ENCODE results near the gene SH3BP1. TPM values are rescaled to one million over a fixed set of nuclear protein-coding genes. Genes with fewer than 3 reads are reported as not detected.

Gene SH3BP1
- total and polyA plus RNA-seq, 2 of the 4 experiments (the other 2 are of a cell fraction), result 8.8 to 33.3 TPM

GRCh38 chr22:37684803-37685615 lies 45.5 kb downstream of the SH3BP1 start:
- Histone ChIP-seq H3K4me3 (ENCODE audit: insufficient read depth, low read depth, low read length) (no peak overlapping the region), H2BK120ac (ENCODE audit: low read depth, low read length) (no peak overlapping the region), H3K18ac (ENCODE audit: low read depth, low read length) (no peak overlapping the region), H3K4me2 (ENCODE audit: low read depth, low read length) (no peak overlapping the region), H4K5ac (ENCODE audit: low read depth, low read length) (no peak overlapping the region), H3K4ac (ENCODE audit: low read depth, low read length) (no peak overlapping the region), H4K91ac (ENCODE audit: insufficient read depth, low read depth, low read length) (no peak overlapping the region), H4K8ac (ENCODE audit: low read depth in 2 of 2, low read length in 2 of 2) (peak overlapping the region in 1 of 2 experiments; percentile 97; a peak in 2 of 4 replicates), H3K23ac (ENCODE audit: low read depth, low read length) (no peak overlapping the region), H2AK5ac (ENCODE audit: low read depth, low read length) (peak overlapping the region; percentile 14; the same call in 1 of the 2 replicates), H3K56ac (ENCODE audit: extremely low read depth, insufficient read depth, low read length) (no peak overlapping the region), H3K27ac (ENCODE audit: insufficient read depth, low read length) (no peak overlapping the region), H4K20me1 (ENCODE audit: insufficient read depth, low read length) (peaks cover 18% of the 10 kb centered on the region), H2AK9ac (replicated peaks; ENCODE audit: low read depth, low read length, poor library complexity) (peak overlapping the region; percentile 66), H3K9me3 (ENCODE audit: control insufficient read depth, insufficient read depth, low read length) (no peaks in the 10 kb centered on the region), H3K9ac (ENCODE audit: low read depth, low read length) (no peak overlapping the region), H3K36me3 (ENCODE audit: control insufficient read depth, insufficient read depth, low read length) (peaks cover 13% of the 10 kb centered on the region), H3K9me1 (ENCODE audit: insufficient read depth, low read length) (0 out of 2 replicates have a peak, but pooled peaks cover 3% of the 10 kb centered on the region), H2BK5ac (ENCODE audit: low read depth, low read length, poor library complexity, severe bottlenecking) (no peak overlapping the region), H2BK20ac (ENCODE audit: low read depth, low read length) (no peak overlapping the region), H2BK15ac (ENCODE audit: low read depth, low read length) (no peak overlapping the region), H3K14ac (replicated peaks; ENCODE audit: low read depth, low read length) (no peak overlapping the region), H3K79me1 (ENCODE audit: low read depth in 1 of 2, low read length in 2 of 2) (peaks cover 20 to 39% of the 10 kb centered on the region in 2 experiments), H3K4me1 (ENCODE audit: control insufficient read depth, insufficient read depth, low read length) (peaks cover 8% of the 10 kb centered on the region), H3K27me3 (ENCODE audit: control insufficient read depth, insufficient read depth, low read length) (no peaks in the 10 kb centered on the region), H2AFZ (replicated peaks; ENCODE audit: low read length, poor library complexity) (no peak overlapping the region)
- TF ChIP-seq CHD1 (IDR thresholded peaks at IDR 0.05; ENCODE audit: low read depth, low read length), result no peak
- no peak for TF ChIP-seq MAZ (IDR thresholded peaks at IDR 0.05; ENCODE audit: borderline replicate concordance, low read depth, low read length)
- TF ChIP-seq MXI1 (IDR thresholded peaks at IDR 0.05; ENCODE audit: borderline replicate concordance, low read depth, low read length), result no peak
- TF ChIP-seq MAFK (IDR thresholded peaks at IDR 0.05; ENCODE audit: low read depth, low read length), result no peak
- TF ChIP-seq CTCF (conservative IDR thresholded peaks at IDR 0.05; ENCODE audit: low read depth, low read length), result no peak
- no peak for TF ChIP-seq CEBPB (IDR thresholded peaks at IDR 0.05; ENCODE audit: low read depth, low read length)
- 70% methylated on average over 5 of the region's 16 CpGs; no CpG with 5 or more reads in 1 of the 2 experiments for WGBS, 2 experiments (ENCODE audit: extremely low coverage in 2 of 2, insufficient read length in 1 of 2)
- in situ Hi-C loops (cut with MboI; ENCODE audit: low sequenced_read_pairs) (loop anchor here (5.0 kb wide), 1 partner anchor 38 kb away; no protein-coding TSS in a partner anchor), dilution Hi-C loops (cut with HindIII; ENCODE audit: low sequenced_read_pairs, unreplicated experiment) (no loop called here), intact Hi-C loops (cut with micrococcal nuclease) (loop anchor here (5.0 kb wide), 1 partner anchor 107 kb away; no protein-coding TSS in a partner anchor)
- BruUV-seq (replicated peaks), result no TSS peak
- ChIA-PET POLR2A (ENCODE audit: unreplicated experiment) (interaction anchor here (0.7 kb wide), 1 partner anchor 10 kb away, joined by 3 read pairs; no protein-coding TSS in a partner anchor), CTCF (interaction anchor here (1.3 to 1.5 kb wide), 2 partner anchors 42 to 48 kb away, joined by 4 to 5 read pairs; no protein-coding TSS in a partner anchor)
- no peak for ATAC-seq (ENCODE audit: low read depth)
- DNase-seq, result no peak

Data from IMR-90 (cell line).